GM12875 (cell line): ENCODE data around the gene TRMT2A.

Experiments used
- H3K4me3 ChIP-seq: one replicate; pipeline ENCODE4 v1.5.1; 2011; ENCODE audit warnings: low read depth, low read length, control low read depth
- CTCF ChIP-seq: IDR thresholded peaks from 2 replicates; pipeline ENCODE4 v1.5.1; 2011; ENCODE audit warnings: low read depth, mild to moderate bottlenecking, control low read depth, inconsistent platforms, low read length, moderate library complexity, borderline replicate concordance; ENCODE audit not compliant: insufficient read depth

Gene TRMT2A

GRCh38 chr22:20132686-20133246 is 15.7 kb upstream of the TRMT2A start:
- peak overlapping the region; percentile 73 for H3K4me3 ChIP-seq
- no peak for TF ChIP-seq CTCF

DNA sequence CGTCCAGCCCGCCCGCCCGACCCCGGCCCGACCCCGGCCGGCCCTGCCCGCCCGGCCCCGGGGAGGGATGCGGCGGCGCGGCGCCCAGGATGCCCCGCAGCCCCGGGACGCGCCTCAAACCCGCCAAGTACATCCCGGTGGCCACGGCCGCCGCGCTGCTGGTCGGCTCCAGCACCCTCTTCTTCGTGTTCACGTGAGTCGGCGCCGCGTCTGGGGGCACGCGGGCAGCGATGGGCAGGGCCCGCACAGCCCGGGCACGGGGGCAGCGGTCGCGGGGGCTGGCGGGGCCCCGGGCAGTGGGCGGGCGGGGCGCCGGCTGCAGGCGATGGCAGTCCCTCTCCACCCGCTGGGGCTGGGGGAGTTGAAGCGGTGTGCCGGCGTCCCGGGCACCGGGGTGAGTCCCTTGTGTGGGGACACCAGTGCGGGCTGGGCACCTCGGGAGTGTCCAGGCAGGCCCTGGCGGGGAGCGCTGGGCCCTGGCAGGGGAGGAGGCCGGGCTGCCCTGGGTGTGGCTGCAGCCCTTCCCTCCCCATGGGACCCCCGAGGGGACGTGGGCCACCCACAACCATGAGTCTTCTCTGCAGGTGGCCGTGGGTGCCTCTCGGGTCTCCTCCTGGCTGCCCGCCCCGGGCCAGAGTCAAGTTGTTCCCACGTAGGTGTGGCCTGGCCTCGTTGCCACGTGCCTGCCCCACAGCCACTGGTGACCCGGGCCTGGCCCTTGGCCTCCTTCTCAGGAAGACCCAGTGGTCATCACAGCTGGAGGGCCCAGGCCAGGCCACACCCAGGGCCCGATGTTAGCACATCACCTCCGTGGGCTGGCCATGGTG is 15.0 kb upstream of the TRMT2A start:
- no peak for TF ChIP-seq CTCF
- peak overlapping the region; percentile 73 for H3K4me3 ChIP-seq

DNA sequence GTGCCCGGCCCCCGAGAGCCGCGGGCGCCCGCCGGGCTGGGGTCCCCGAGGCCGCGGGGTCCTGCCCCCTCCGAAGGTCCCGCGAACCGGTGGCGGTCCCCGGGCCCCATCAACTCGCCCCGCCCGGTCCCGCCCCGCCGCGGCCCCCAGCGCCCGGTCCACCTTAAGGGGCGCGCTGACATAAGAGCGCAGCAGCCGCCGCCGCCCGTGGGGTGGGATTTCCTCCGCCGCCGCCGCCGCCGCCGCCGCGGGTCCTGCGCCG is 14.5 kb upstream of the TRMT2A start, which contains the start of gene ZDHHC8:
TSS of gene ZDHHC8 (plus strand) at position 208 of the 262 bp plus-strand sequence. CDS start 144 bp downstream, outside the sequence.
- TF ChIP-seq CTCF: no peak
- H3K4me3 ChIP-seq: peak within 1 kb of the TSS; percentile 73

GRCh38 chr22:20130731-20131596 is 13.9 kb upstream of the TRMT2A start:
- H3K4me3 ChIP-seq: peak overlapping the region; percentile 68
- no peak for TF ChIP-seq CTCF

GRCh38 chr22:20130319-20130718 is 13.3 kb upstream of the TRMT2A start:
- TF ChIP-seq CTCF: no peak

GRCh38 chr22:20129747-20130014 is 12.7 kb upstream of the TRMT2A start:
- no peak overlapping the region for H3K4me3 ChIP-seq
- TF ChIP-seq CTCF: no peak

More at GRCh38 chr22:20130319-20130718, 13.3 kb upstream of the TRMT2A start:
- no peak overlapping the region for H3K4me3 ChIP-seq
